ENCODE results near the gene ABLIM2.

ABLIM2 gene

GRCh38 chr4:8030121-8030781 is 128.4 kb downstream of the ABLIM2 start:
- no peaks in the 10 kb centered on the region for H3K4me1 ChIP-seq (ENCODE audit: control insufficient read depth, insufficient read depth, low read length, poor library complexity, severe bottlenecking)
- no peak overlapping the region for H3K27ac ChIP-seq (ENCODE audit: low read depth, low read length, severe bottlenecking)
- no peak overlapping the region for H3K4me3 ChIP-seq (ENCODE audit: extremely low read depth, insufficient read depth, low read length, poor library complexity, severe bottlenecking)
- no peaks in the 10 kb centered on the region for H3K9me3 ChIP-seq (ENCODE audit: control insufficient read depth, low read length)
- H3K36me3 ChIP-seq (ENCODE audit: control insufficient read depth, insufficient read depth, low read length) = no peaks in the 10 kb centered on the region
- 92 to 93% methylated on average over 18 to 20 of the region's 22 CpGs for WGBS, 2 experiments (ENCODE audit: insufficient coverage in 2 of 2)

GRCh38 chr4:8029689-8030088 is 128.9 kb downstream of the ABLIM2 start:
- Histone ChIP-seq H3K36me3 (ENCODE audit: control insufficient read depth, insufficient read depth, low read length) (no peaks in the 10 kb centered on the region), H3K4me3 (ENCODE audit: extremely low read depth, insufficient read depth, low read length, poor library complexity, severe bottlenecking) (no peak overlapping the region), H3K9me3 (ENCODE audit: control insufficient read depth, low read length) (no peaks in the 10 kb centered on the region), H3K4me1 (ENCODE audit: control insufficient read depth, insufficient read depth, low read length, poor library complexity, severe bottlenecking) (no peaks in the 10 kb centered on the region), H3K27ac (ENCODE audit: low read depth, low read length, severe bottlenecking) (no peak overlapping the region)
- WGBS, 2 experiments (ENCODE audit: insufficient coverage in 2 of 2) = 87% methylated on average over 9 of the region's 12 CpGs

- 87 to 89% methylated on average over 17 to 18 of the region's 20 CpGs for WGBS, 2 experiments (ENCODE audit: insufficient coverage in 2 of 2)
- H3K4me1 ChIP-seq (ENCODE audit: control insufficient read depth, insufficient read depth, low read length, poor library complexity, severe bottlenecking) = no peaks in the 10 kb centered on the region
- H3K36me3 ChIP-seq (ENCODE audit: control insufficient read depth, insufficient read depth, low read length) = no peaks in the 10 kb centered on the region
- H3K4me3 ChIP-seq (ENCODE audit: extremely low read depth, insufficient read depth, low read length, poor library complexity, severe bottlenecking) = no peak overlapping the region
- no peaks in the 10 kb centered on the region for H3K9me3 ChIP-seq (ENCODE audit: control insufficient read depth, low read length)
- no peak overlapping the region for H3K27ac ChIP-seq (ENCODE audit: low read depth, low read length, severe bottlenecking)
These were observed 129.6 kb downstream of the ABLIM2 start for GRCh38 chr4:8028884-8029568.

- no peak overlapping the region for H3K4me3 ChIP-seq (ENCODE audit: extremely low read depth, insufficient read depth, low read length, poor library complexity, severe bottlenecking)
- 88 to 97% methylated on average over 2 of the region's 2 CpGs for WGBS, 2 experiments (ENCODE audit: insufficient coverage in 2 of 2)
- H3K36me3 ChIP-seq (ENCODE audit: control insufficient read depth, insufficient read depth, low read length) = no peaks in the 10 kb centered on the region
- no peaks in the 10 kb centered on the region for H3K9me3 ChIP-seq (ENCODE audit: control insufficient read depth, low read length)
- H3K4me1 ChIP-seq (ENCODE audit: control insufficient read depth, insufficient read depth, low read length, poor library complexity, severe bottlenecking) = no peaks in the 10 kb centered on the region
- H3K27ac ChIP-seq (ENCODE audit: low read depth, low read length, severe bottlenecking) = no peak overlapping the region
These were observed 130.2 kb downstream of the ABLIM2 start for GRCh38 chr4:8028368-8028767.

GRCh38 chr4:8026453-8026852 is 132.2 kb downstream of the ABLIM2 start:
- WGBS, 2 experiments (ENCODE audit: insufficient coverage in 2 of 2) = 79 to 94% methylated on average over 3 of the region's 3 CpGs

GRCh38 chr4:8025668-8026067 is 132.9 kb downstream of the ABLIM2 start:
- H3K36me3 ChIP-seq (ENCODE audit: control insufficient read depth, insufficient read depth, low read length) = no peaks in the 10 kb centered on the region
- H3K27ac ChIP-seq (ENCODE audit: low read depth, low read length, severe bottlenecking) = no peak overlapping the region
- no peaks in the 10 kb centered on the region for H3K4me1 ChIP-seq (ENCODE audit: control insufficient read depth, insufficient read depth, low read length, poor library complexity, severe bottlenecking)
- H3K9me3 ChIP-seq (ENCODE audit: control insufficient read depth, low read length) = no peaks in the 10 kb centered on the region
- 80 to 91% methylated on average over 8 to 9 of the region's 9 CpGs for WGBS, 2 experiments (ENCODE audit: insufficient coverage in 2 of 2)
- no peak overlapping the region for H3K4me3 ChIP-seq (ENCODE audit: extremely low read depth, insufficient read depth, low read length, poor library complexity, severe bottlenecking)

More at GRCh38 chr4:8026453-8026852, 132.2 kb downstream of the ABLIM2 start:
- Histone ChIP-seq H3K27ac (ENCODE audit: low read depth, low read length, severe bottlenecking) (no peak overlapping the region), H3K9me3 (ENCODE audit: control insufficient read depth, low read length) (no peaks in the 10 kb centered on the region), H3K36me3 (ENCODE audit: control insufficient read depth, insufficient read depth, low read length) (no peaks in the 10 kb centered on the region), H3K4me1 (ENCODE audit: control insufficient read depth, insufficient read depth, low read length, poor library complexity, severe bottlenecking) (no peaks in the 10 kb centered on the region), H3K4me3 (ENCODE audit: extremely low read depth, insufficient read depth, low read length, poor library complexity, severe bottlenecking) (no peak overlapping the region)

- H3K4me3 ChIP-seq (ENCODE audit: extremely low read depth, insufficient read depth, low read length, poor library complexity, severe bottlenecking) = no peak overlapping the region
- H3K27ac ChIP-seq (ENCODE audit: low read depth, low read length, severe bottlenecking) = no peak overlapping the region
- no peaks in the 10 kb centered on the region for H3K36me3 ChIP-seq (ENCODE audit: control insufficient read depth, insufficient read depth, low read length)
- no peaks in the 10 kb centered on the region for H3K9me3 ChIP-seq (ENCODE audit: control insufficient read depth, low read length)
- WGBS, 2 experiments (ENCODE audit: insufficient coverage in 2 of 2) = 89 to 91% methylated on average over 20 to 23 of the region's 25 CpGs
- peaks cover 9% of the 10 kb centered on the region for H3K4me1 ChIP-seq (ENCODE audit: control insufficient read depth, insufficient read depth, low read length, poor library complexity, severe bottlenecking)
These were observed 134.4 kb downstream of the ABLIM2 start for GRCh38 chr4:8024073-8024786.

- peaks cover 11% of the 10 kb centered on the region for H3K4me1 ChIP-seq (ENCODE audit: control insufficient read depth, insufficient read depth, low read length, poor library complexity, severe bottlenecking)
- no peak overlapping the region for H3K4me3 ChIP-seq (ENCODE audit: extremely low read depth, insufficient read depth, low read length, poor library complexity, severe bottlenecking)
- no peak overlapping the region for H3K27ac ChIP-seq (ENCODE audit: low read depth, low read length, severe bottlenecking)
- H3K9me3 ChIP-seq (ENCODE audit: control insufficient read depth, low read length) = no peaks in the 10 kb centered on the region
- no peaks in the 10 kb centered on the region for H3K36me3 ChIP-seq (ENCODE audit: control insufficient read depth, insufficient read depth, low read length)
- 93 to 96% methylated on average over 3 to 8 of the region's 8 CpGs for WGBS, 2 experiments (ENCODE audit: insufficient coverage in 2 of 2)
These were observed 134.9 kb downstream of the ABLIM2 start for GRCh38 chr4:8023696-8024033.

- Histone ChIP-seq H3K9me3 (ENCODE audit: control insufficient read depth, low read length) (no peaks in the 10 kb centered on the region), H3K36me3 (ENCODE audit: control insufficient read depth, insufficient read depth, low read length) (no peaks in the 10 kb centered on the region), H3K27ac (ENCODE audit: low read depth, low read length, severe bottlenecking) (no peak overlapping the region), H3K4me1 (ENCODE audit: control insufficient read depth, insufficient read depth, low read length, poor library complexity, severe bottlenecking) (peaks cover 11% of the 10 kb centered on the region), H3K4me3 (ENCODE audit: extremely low read depth, insufficient read depth, low read length, poor library complexity, severe bottlenecking) (no peak overlapping the region)
- 92 to 97% methylated on average over 21 to 29 of the region's 29 CpGs for WGBS, 2 experiments (ENCODE audit: insufficient coverage in 2 of 2)
These were observed 135.6 kb downstream of the ABLIM2 start for GRCh38 chr4:8022767-8023695.

GRCh38 chr4:8021796-8022195 is 136.8 kb downstream of the ABLIM2 start:
- no peak overlapping the region for H3K4me3 ChIP-seq (ENCODE audit: extremely low read depth, insufficient read depth, low read length, poor library complexity, severe bottlenecking)

More at GRCh38 chr4:8021796-8022195, 136.8 kb downstream of the ABLIM2 start:
- H3K9me3 ChIP-seq (ENCODE audit: control insufficient read depth, low read length) = no peaks in the 10 kb centered on the region
- 82 to 91% methylated on average over 12 to 13 of the region's 13 CpGs for WGBS, 2 experiments (ENCODE audit: insufficient coverage in 2 of 2)
- no peak overlapping the region for H3K27ac ChIP-seq (ENCODE audit: low read depth, low read length, severe bottlenecking)
- no peaks in the 10 kb centered on the region for H3K36me3 ChIP-seq (ENCODE audit: control insufficient read depth, insufficient read depth, low read length)
- peaks cover 11% of the 10 kb centered on the region for H3K4me1 ChIP-seq (ENCODE audit: control insufficient read depth, insufficient read depth, low read length, poor library complexity, severe bottlenecking)

Data from mesodermal cell (in vitro differentiated cells).